Left ventricle myocardium inferior (tissue), 1 donor: ENCODE data around the gene TENT4B. TPM values are rescaled to one million over a fixed set of nuclear protein-coding genes. Genes with fewer than 3 reads are reported as not detected.

Source experiments
- DNase-seq: peaks from one replicate; pipeline ENCODE4 v3.0.0-alpha.2; 2020
- H3K27ac ChIP-seq: fragments of 200-600 bp; replicated peaks from 2 replicates; pipeline ENCODE4 v1.8.0; 2021
- H3K27me3 ChIP-seq: fragments of 200-600 bp; 2 replicates; pipeline ENCODE4 v1.8.0; 2021; ENCODE audit warnings: low read depth
- H3K36me3 ChIP-seq: fragments of 200-600 bp; 2 replicates; pipeline ENCODE4 v1.8.0; 2021
- H3K4me1 ChIP-seq: fragments of 200-600 bp; 2 replicates; pipeline ENCODE4 v1.8.0; 2021
- H3K4me3 ChIP-seq: fragments of 200-600 bp; 2 replicates; pipeline ENCODE4 v1.8.0; 2021; ENCODE audit warnings: mild to moderate bottlenecking, moderate library complexity
- H3K9me3 ChIP-seq: fragments of 200-600 bp; replicated peaks from 2 replicates; pipeline ENCODE4 v1.8.0; 2021
- intact Hi-C: fragments of 100-400 bp; cut with micrococcal nuclease; formaldehyde crosslinking; loops from one replicate; pipeline ENCODE4 v1.11.0; 2022
- total RNA-seq: library from RNA; stranded (reverse); fragmentation: NEBNext Ultra II Directional; extraction: Animal tissue kit (Norgen Biotek cat#: 25700); gene quantifications from one replicate; pipeline ENCODE4 v1.2.1, GENCODE V29; 2021
- TF ChIP-seq, protein P1 (sequence below): fragments of 200-600 bp; IDR thresholded peaks from 2 replicates; pipeline ENCODE4 v1.8.0; 2021; ENCODE audit warnings: antibody characterized with exemption, mild to moderate bottlenecking, borderline replicate concordance
- donor health status: DM: no; HTN: yes; CAD: no; lungs with severe emphysema.

Gene TENT4B
- total RNA-seq, 1 donor from 2014 or later = 7.5 TPM

DNA sequence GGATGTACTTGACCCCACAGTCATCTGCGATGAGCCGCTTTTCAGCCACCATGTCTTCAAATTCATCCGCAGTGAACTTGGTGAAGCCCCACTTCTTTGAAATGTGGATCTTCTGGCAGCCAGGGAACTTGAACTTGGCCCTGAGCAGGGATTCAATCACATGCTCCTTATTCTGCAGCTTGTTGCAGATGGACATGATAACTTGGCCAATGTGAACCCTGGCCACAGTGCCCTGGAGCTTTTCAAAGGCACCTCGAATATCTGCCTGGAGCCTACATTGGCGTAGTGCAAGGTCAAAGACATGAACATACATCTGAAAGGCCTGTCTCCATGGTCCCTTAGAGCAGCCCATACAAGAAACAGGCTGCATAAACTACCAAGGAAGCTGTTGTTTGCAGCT is 1.8 kb upstream of the TENT4B start:
- no peaks in the 10 kb centered on the region for H3K9me3 ChIP-seq
- TF ChIP-seq, protein P1, sequence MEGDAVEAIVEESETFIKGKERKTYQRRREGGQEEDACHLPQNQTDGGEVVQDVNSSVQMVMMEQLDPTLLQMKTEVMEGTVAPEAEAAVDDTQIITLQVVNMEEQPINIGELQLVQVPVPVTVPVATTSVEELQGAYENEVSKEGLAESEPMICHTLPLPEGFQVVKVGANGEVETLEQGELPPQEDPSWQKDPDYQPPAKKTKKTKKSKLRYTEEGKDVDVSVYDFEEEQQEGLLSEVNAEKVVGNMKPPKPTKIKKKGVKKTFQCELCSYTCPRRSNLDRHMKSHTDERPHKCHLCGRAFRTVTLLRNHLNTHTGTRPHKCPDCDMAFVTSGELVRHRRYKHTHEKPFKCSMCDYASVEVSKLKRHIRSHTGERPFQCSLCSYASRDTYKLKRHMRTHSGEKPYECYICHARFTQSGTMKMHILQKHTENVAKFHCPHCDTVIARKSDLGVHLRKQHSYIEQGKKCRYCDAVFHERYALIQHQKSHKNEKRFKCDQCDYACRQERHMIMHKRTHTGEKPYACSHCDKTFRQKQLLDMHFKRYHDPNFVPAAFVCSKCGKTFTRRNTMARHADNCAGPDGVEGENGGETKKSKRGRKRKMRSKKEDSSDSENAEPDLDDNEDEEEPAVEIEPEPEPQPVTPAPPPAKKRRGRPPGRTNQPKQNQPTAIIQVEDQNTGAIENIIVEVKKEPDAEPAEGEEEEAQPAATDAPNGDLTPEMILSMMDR = no peak
- intact Hi-C loops = loop anchor here (10.0 kb wide), 1 partner anchor 53 kb away; no protein-coding TSS in a partner anchor
- DNase-seq = no peak
- no peaks in the 10 kb centered on the region for H3K36me3 ChIP-seq
- no peak overlapping the region for H3K4me3 ChIP-seq
- peaks cover 40% of the 10 kb centered on the region for H3K4me1 ChIP-seq
- no peak overlapping the region for H3K27ac ChIP-seq
- no peaks in the 10 kb centered on the region for H3K27me3 ChIP-seq

DNA sequence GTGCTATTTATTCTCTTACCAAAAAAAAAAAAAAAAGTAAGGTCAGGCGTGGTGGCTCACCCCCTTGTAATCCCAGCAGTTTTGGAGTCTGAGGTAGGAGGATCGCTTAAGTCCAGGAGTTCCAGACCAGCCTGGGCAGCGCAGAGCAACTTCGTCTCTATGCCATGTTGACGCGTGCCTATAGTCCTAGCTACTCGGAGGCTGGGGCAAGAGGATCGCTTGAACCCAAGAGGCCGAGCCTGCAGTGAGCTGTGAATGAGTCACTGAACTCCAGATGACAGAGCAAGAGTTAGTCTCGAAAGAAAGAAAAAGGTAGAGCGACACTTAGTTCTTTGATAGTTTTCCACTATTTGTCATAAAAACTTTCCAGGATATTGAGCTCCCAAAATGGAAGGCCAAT is 1.4 kb upstream of the TENT4B start:
- Histone ChIP-seq H3K9me3 (no peaks in the 10 kb centered on the region), H3K4me3 (peak overlapping the region; percentile 83), H3K4me1 (peaks cover 43% of the 10 kb centered on the region), H3K36me3 (no peaks in the 10 kb centered on the region), H3K27ac (no peak overlapping the region), H3K27me3 (no peaks in the 10 kb centered on the region)
- TF ChIP-seq, protein P1 = no peak
- no peak for DNase-seq
- intact Hi-C loops = loop anchor here (10.0 kb wide), 1 partner anchor 53 kb away; no protein-coding TSS in a partner anchor

DNA sequence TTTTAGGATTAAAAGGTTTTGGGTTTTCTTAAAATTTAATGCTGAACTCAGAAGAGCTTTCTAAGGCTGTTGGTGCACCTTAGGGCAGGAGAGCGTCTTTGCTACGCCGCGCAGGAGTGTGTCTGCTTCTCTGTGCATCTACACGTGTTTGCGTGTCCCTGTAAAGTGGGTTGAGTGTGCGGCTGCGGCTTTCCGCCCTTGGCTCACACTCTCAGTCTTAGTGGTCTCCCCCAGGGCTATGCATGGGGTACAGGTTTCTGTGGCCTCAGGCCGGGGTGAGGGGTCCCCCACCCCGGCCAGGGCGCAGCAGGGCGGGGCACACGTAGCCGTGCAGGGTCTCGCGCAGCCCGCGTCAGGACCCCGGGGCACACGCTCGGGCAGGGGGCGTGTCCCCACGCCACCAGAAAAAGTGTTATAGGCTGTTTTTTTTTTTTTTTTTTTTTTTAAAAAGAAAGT is 727 bp upstream of the TENT4B start:
- H3K4me1 ChIP-seq = peaks cover 42% of the 10 kb centered on the region
- H3K27me3 ChIP-seq = no peaks in the 10 kb centered on the region
- peak overlapping the region; percentile 83 for H3K4me3 ChIP-seq
- no peaks in the 10 kb centered on the region for H3K9me3 ChIP-seq
- H3K27ac ChIP-seq = peak overlapping the region; percentile 98
- intact Hi-C loops = loop anchor here (10.0 kb wide), 1 partner anchor 52 kb away; no protein-coding TSS in a partner anchor
- H3K36me3 ChIP-seq = no peaks in the 10 kb centered on the region
- TF ChIP-seq, protein P1 = no peak
- peak; percentile 37 for DNase-seq

DNA sequence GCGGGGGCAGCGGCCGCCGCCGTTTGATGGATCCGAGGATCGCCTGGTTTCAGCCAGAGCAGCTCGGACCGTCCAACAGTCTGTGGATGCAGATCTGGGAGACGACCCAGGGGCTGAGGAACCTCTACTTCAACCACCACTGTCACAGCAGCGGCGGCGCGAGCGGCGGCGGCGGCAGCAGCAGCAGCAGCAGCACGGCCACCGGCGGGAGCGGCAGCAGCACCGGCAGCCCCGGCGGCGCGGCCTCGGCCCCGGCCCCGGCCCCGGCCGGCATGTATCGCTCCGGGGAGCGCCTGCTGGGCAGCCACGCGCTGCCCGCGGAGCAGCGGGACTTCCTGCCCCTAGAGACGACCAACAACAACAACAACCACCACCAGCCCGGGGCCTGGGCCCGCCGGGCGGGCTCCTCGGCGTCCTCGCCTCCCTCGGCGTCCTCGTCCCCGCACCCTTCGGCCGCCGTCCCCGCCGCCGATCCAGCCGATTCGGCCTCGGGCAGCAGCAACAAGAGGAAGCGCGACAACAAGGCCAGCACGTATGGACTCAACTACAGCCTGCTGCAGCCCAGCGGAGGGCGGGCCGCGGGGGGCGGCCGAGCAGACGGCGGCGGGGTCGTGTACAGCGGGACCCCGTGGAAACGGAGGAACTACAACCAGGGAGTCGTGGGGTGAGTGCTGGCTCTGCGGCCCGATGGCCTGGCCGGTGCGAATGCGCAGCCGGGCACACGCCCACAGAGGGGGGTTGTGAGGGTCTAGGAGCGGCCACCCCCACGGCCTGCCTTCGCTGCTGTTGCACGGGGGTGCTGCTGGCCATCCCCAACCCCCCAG is 702 bp downstream of the TENT4B start:
- TF ChIP-seq, protein P1 = no peak
- intact Hi-C loops = loop anchor here (10.0 kb wide), 1 partner anchor 51 kb away; no protein-coding TSS in a partner anchor
- Histone ChIP-seq H3K4me3 (peak overlapping the region; percentile 83), H3K36me3 (no peaks in the 10 kb centered on the region), H3K27me3 (no peaks in the 10 kb centered on the region), H3K4me1 (peaks cover 53% of the 10 kb centered on the region), H3K9me3 (no peaks in the 10 kb centered on the region), H3K27ac (peak overlapping the region; percentile 98)
- DNase-seq = peak; percentile 46

DNA sequence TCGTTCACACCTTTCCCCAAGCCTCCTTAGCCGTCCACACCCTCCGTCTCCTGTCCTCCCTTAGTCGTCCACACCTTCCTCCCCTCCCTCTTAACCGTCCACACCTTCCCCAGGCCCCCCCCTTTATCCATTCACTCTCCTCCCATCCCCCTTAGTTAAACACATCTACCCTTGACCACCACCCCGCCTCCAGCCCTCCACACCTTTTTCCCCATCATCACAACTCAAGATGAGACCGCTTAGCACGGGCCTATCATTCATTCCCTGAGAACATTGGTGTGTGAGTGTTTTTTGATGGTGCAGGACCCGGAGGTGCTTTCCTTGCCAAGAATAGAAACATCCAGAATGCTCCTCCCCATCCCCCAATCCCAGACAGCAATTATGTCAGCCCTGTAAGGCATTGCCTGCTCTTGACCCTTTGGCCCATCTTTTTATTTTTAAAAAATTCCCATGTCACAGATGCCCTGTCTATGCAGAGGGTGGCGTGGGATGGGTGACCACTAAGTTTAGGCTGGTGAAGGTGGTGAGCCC is 1.4 kb downstream of the TENT4B start:
- peaks cover 57% of the 10 kb centered on the region for H3K4me1 ChIP-seq
- DNase-seq = no peak
- H3K9me3 ChIP-seq = no peaks in the 10 kb centered on the region
- no peaks in the 10 kb centered on the region for H3K36me3 ChIP-seq
- TF ChIP-seq, protein P1 = no peak
- intact Hi-C loops = loop anchor here (10.0 kb wide), 1 partner anchor 50 kb away; no protein-coding TSS in a partner anchor
- no peaks in the 10 kb centered on the region for H3K27me3 ChIP-seq
- H3K4me3 ChIP-seq = peak overlapping the region; percentile 83
- peak overlapping the region; percentile 98 for H3K27ac ChIP-seq
